ENCODE results near the gene CAMP. TPM values are rescaled to one million over a fixed set of nuclear protein-coding genes. Genes with fewer than 3 reads are reported as not detected.

Gene CAMP
- total RNA-seq, 4 donors from 2014 or later = 8.7 TPM; not detected in 3

- TF ChIP-seq, protein P1, sequence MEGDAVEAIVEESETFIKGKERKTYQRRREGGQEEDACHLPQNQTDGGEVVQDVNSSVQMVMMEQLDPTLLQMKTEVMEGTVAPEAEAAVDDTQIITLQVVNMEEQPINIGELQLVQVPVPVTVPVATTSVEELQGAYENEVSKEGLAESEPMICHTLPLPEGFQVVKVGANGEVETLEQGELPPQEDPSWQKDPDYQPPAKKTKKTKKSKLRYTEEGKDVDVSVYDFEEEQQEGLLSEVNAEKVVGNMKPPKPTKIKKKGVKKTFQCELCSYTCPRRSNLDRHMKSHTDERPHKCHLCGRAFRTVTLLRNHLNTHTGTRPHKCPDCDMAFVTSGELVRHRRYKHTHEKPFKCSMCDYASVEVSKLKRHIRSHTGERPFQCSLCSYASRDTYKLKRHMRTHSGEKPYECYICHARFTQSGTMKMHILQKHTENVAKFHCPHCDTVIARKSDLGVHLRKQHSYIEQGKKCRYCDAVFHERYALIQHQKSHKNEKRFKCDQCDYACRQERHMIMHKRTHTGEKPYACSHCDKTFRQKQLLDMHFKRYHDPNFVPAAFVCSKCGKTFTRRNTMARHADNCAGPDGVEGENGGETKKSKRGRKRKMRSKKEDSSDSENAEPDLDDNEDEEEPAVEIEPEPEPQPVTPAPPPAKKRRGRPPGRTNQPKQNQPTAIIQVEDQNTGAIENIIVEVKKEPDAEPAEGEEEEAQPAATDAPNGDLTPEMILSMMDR (IDR thresholded peaks at IDR 0.05) = no peak
- no peak for ATAC-seq (ENCODE audit: low FRiP score)
- DNase-seq (ENCODE audit: low spot score) = no peak
Observed at GRCh38 chr3:48186631-48187300, 36.5 kb upstream of the CAMP start.

DNA sequence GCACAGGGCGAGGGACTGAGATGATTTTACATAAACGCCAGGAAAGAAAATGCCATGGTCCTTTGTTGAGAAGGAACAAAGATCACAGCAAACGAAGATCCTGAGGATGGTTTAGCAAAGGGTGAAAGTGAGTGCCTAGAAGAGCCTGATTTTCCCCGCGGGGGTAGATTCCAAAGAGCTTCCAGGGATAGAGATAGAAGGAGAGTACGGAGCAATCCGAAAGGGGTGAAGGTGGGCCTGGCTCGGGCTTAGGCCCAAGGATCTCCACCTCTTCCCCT lies 36.1 kb upstream of the CAMP start:
- no peak for DNase-seq (ENCODE audit: low spot score)
- TF ChIP-seq, protein P1 (IDR thresholded peaks at IDR 0.05) = no peak
- no peak for ATAC-seq (ENCODE audit: low FRiP score)

GRCh38 chr3:48187579-48188265 lies 35.6 kb upstream of the CAMP start:
- DNase-seq (ENCODE audit: low spot score) (no peak), ATAC-seq (ENCODE audit: low FRiP score) (peak; percentile 35)
- TF ChIP-seq, protein P1 (IDR thresholded peaks at IDR 0.05) = no peak

- peak; percentile 99 for ATAC-seq (ENCODE audit: low FRiP score)
- TF ChIP-seq, protein P1 (IDR thresholded peaks at IDR 0.05) = no peak
- DNase-seq (ENCODE audit: low spot score) = peak; percentile 90
Observed at GRCh38 chr3:48188266-48189201, 34.8 kb upstream of the CAMP start, which contains the start of gene CDC25A. Gene CDC25A, minus strand, starts transcription at chr3:48188417. Its CDS starts 470 bp downstream, at chr3:48187947.

GRCh38 chr3:48189321-48189720 lies 34.0 kb upstream of the CAMP start:
- DNase-seq (ENCODE audit: low spot score) (no peak), ATAC-seq (ENCODE audit: low FRiP score) (no peak)
- TF ChIP-seq, protein P1 (IDR thresholded peaks at IDR 0.05) = no peak

GRCh38 chr3:48190911-48191310 lies 32.4 kb upstream of the CAMP start:
- ATAC-seq (ENCODE audit: low FRiP score) = no peak
- no peak for DNase-seq (ENCODE audit: low spot score)
- TF ChIP-seq, protein P1 (IDR thresholded peaks at IDR 0.05) = no peak
